Gastrocnemius medialis (tissue), 4 donors: ENCODE measurements around the gene UBE2E1.

Experiments used
- CTCF ChIP-seq, 5 experiments: fragments of 450-650 bp in 3 of 5; fragments of 200-600 bp in 2 of 5; sonication (generic) in 2 of 5; IDR thresholded peaks in 4 of 5; conservative IDR thresholded peaks in 1 of 5; 1 replicate in 4 of 5; 2 replicates in 1 of 5; pipeline ENCODE4 v1.5.1; 2016 to 2019; ENCODE audit warnings: antibody characterized with exemption in 5 of 5, mild to moderate bottlenecking in 3 of 5, moderate library complexity in 3 of 5
- POLR2A ChIP-seq, 2 donors: fragments of 450-650 bp; IDR thresholded peaks; one replicate each; pipeline ENCODE4 v1.6.1; 2017; ENCODE audit warnings: antibody characterized with exemption in 2 of 2, mild to moderate bottlenecking in 2 of 2, moderate library complexity in 2 of 2

- no peak for TF ChIP-seq CTCF (IDR thresholded peaks at IDR 0.05 in 4 of 5, conservative IDR thresholded peaks at IDR 0.05 in 1 of 5)
- TF ChIP-seq POLR2A (IDR thresholded peaks at IDR 0.05): no peak
These were observed 16.1 kb downstream of the UBE2E1 start for GRCh38 chr3:23821858-23822257.
